HEK293 (cell line): ENCODE results near the gene LASP1.

Source experiments
- CTCF ChIP-seq: fragments of 450-650 bp; formaldehyde crosslinking; IDR thresholded peaks from 2 replicates; pipeline ENCODE4 v1.5.1; 2016; ENCODE audit warnings: missing biosample characterization, missing genetic modification characterization
- PRDM10 ChIP-seq: fragments of 450-650 bp; formaldehyde crosslinking; IDR thresholded peaks from 2 replicates; pipeline ENCODE4 v1.5.1; 2016; ENCODE audit warnings: missing biosample characterization, missing genetic modification characterization
- SP2 ChIP-seq: fragments of 450-650 bp; formaldehyde crosslinking; IDR thresholded peaks from 2 replicates; pipeline ENCODE4 v1.5.1; 2016; ENCODE audit warnings: missing biosample characterization, missing genetic modification characterization
- ZBTB20 ChIP-seq: fragments of 450-650 bp; formaldehyde crosslinking; IDR thresholded peaks from 2 replicates; pipeline ENCODE4 v1.5.1; 2016; ENCODE audit warnings: missing biosample characterization, missing genetic modification characterization
- ZFP37 ChIP-seq: fragments of 450-650 bp; formaldehyde crosslinking; IDR thresholded peaks from 2 replicates; pipeline ENCODE4 v1.5.1; 2016; ENCODE audit warnings: missing biosample characterization, missing genetic modification characterization
- ZNF133 ChIP-seq: fragments of 450-650 bp; formaldehyde crosslinking; IDR thresholded peaks from 2 replicates; pipeline ENCODE4 v1.5.1; 2016; ENCODE audit warnings: missing biosample characterization, missing genetic modification characterization
- ZNF274 ChIP-seq, 2 experiments: fragments of 200-500 bp in 1 of 2; fragments of 450-650 bp in 1 of 2; sonication (Bioruptor generic) in 1 of 2; formaldehyde crosslinking in 1 of 2; IDR thresholded peaks; 2 replicates each; pipeline versions ENCODE4 v1.5.1 to v1.6.1; 2014 to 2016; ENCODE audit warnings: borderline replicate concordance in 1 of 2, inconsistent platforms in 1 of 2, low read length in 1 of 2, missing biosample characterization in 1 of 2, missing genetic modification characterization in 1 of 2
- ZNF354C ChIP-seq: fragments of 450-650 bp; formaldehyde crosslinking; IDR thresholded peaks from 2 replicates; pipeline ENCODE4 v1.5.1; 2016; ENCODE audit warnings: missing biosample characterization, missing genetic modification characterization, low read depth, borderline replicate concordance
- ZNF398 ChIP-seq: fragments of 450-650 bp; formaldehyde crosslinking; IDR thresholded peaks from 2 replicates; pipeline ENCODE4 v1.5.1; 2017; ENCODE audit warnings: missing biosample characterization, missing genetic modification characterization
- ZNF404 ChIP-seq: fragments of 450-650 bp; formaldehyde crosslinking; IDR thresholded peaks from 2 replicates; pipeline ENCODE4 v1.5.1; 2017; ENCODE audit warnings: missing biosample characterization, missing genetic modification characterization
- ZNF473 ChIP-seq: fragments of 450-650 bp; formaldehyde crosslinking; IDR thresholded peaks from 2 replicates; pipeline ENCODE4 v1.5.1; 2017; ENCODE audit warnings: missing biosample characterization, missing genetic modification characterization
- ZNF548 ChIP-seq: fragments of 450-650 bp; formaldehyde crosslinking; IDR thresholded peaks from 2 replicates; pipeline ENCODE4 v1.5.1; 2016; ENCODE audit warnings: missing biosample characterization, missing genetic modification characterization

GRCh38 chr17:38894276-38894675, 24.4 kb downstream of the LASP1 start:
- no peak for TF ChIP-seq ZNF548
- no peak for TF ChIP-seq ZNF274 (IDR thresholded peaks at IDR 0.05; ENCODE audit: low read length)
- TF ChIP-seq ZNF274 (tag by site-specific recombination; IDR thresholded peaks at IDR 0.05; ENCODE audit: borderline replicate concordance), result no peak
- no peak for TF ChIP-seq ZNF354C (tag by site-specific recombination)
- TF ChIP-seq CTCF (tag by site-specific recombination), result no peak
- no peak for TF ChIP-seq ZFP37 (tag by site-specific recombination)
- no peak for TF ChIP-seq ZBTB20 (tag by site-specific recombination)
- no peak for TF ChIP-seq ZNF404 (tag by site-specific recombination)
- no peak for TF ChIP-seq PRDM10 (tag by site-specific recombination)
- no peak for TF ChIP-seq ZNF398 (tag by site-specific recombination)
- no peak for TF ChIP-seq SP2 (tag by site-specific recombination)
- TF ChIP-seq ZNF133, result no peak
- no peak for TF ChIP-seq ZNF473
